ENCODE data around the gene CHTF18. TPM values are rescaled to one million over a fixed set of nuclear protein-coding genes. Genes with fewer than 3 reads are reported as not detected.

The CHTF18 gene
- total RNA-seq, 4 donors from 2014 or later: 5.0 to 17.8 (median 7.3) TPM

DNA sequence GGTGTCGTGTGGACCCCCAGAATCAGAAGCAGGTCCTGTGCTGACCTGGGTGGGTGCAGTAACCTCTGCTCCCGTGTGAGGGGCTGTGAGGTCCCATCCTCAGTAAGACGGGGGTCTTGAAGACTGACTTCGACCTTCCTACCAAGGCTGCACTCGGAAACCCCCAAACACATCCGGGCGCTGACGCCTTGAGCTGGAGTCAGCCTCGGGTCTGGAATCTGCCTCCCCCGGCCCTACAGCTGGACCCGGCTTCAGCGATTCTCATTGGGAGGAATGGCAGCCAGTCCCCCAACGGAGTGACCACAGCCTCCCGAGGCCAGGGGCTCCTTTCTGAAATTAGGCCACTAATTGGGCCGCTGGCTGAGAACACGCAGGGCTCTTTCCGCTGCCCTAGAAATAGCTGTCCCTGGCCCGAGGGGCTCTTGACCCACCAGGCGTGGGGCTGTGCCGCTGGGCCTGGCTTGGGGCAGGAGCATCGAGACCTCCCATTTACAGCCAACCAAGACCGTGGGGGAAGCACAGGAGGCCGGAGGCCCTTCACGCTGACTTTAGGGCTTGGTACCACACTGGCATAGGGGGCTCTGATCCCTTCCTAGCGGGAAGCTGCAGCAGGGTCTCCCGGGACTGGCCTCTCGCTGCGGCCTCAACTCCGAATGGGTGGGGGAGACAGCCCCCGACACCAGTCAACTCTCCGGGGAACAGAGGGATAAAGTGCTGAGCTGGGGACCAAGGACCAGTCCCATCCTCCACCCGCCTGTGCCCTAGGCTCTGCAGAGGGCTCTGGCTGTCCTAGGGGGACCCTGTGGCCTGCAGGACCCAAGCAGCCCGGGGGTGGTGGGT lies 14.7 kb downstream of the CHTF18 start:
- no peak for DNase-seq
- Histone ChIP-seq H3K27ac (no peak overlapping the region), H3K4me3 (no peak overlapping the region), H3K4me1 (peaks cover under 1 to 28% (median 2%) of the 10 kb centered on the region in 3 donors), H3K36me3 (no peaks in the 10 kb centered on the region), H3K27me3 (peaks cover 10 to 74% (median 23%) of the 10 kb centered on the region in 4 donors), H3K9me3 (no peaks in the 10 kb centered on the region)
- intact Hi-C loops (cut with DNase I): no loop called here
- 78 to 80% methylated on average over 5 to 12 of the region's 33 CpGs for WGBS, 2 donors
- TF ChIP-seq, protein P1, sequence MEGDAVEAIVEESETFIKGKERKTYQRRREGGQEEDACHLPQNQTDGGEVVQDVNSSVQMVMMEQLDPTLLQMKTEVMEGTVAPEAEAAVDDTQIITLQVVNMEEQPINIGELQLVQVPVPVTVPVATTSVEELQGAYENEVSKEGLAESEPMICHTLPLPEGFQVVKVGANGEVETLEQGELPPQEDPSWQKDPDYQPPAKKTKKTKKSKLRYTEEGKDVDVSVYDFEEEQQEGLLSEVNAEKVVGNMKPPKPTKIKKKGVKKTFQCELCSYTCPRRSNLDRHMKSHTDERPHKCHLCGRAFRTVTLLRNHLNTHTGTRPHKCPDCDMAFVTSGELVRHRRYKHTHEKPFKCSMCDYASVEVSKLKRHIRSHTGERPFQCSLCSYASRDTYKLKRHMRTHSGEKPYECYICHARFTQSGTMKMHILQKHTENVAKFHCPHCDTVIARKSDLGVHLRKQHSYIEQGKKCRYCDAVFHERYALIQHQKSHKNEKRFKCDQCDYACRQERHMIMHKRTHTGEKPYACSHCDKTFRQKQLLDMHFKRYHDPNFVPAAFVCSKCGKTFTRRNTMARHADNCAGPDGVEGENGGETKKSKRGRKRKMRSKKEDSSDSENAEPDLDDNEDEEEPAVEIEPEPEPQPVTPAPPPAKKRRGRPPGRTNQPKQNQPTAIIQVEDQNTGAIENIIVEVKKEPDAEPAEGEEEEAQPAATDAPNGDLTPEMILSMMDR (IDR thresholded peaks at IDR 0.05): no peak
- no peak for TF ChIP-seq POLR2A (IDR thresholded peaks at IDR 0.05)

DNA sequence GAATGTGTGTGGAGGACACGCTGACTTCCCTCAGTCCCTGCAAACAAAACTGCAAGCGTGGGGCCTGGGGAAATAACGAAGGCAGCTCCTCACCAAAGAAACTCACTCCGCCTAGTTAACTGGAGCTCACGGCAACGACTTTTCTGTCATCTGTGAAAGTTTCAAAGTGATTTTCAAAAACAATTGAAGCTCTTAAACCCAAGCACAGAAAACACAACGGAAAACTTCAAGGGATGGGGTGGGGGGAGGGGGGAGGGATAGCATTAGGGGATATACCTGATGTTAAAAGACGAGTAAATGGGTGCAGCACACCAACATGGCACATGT lies 15.3 kb downstream of the CHTF18 start:
- WGBS, 2 donors: 33 to 40% methylated on average over 6 to 8 of the region's 8 CpGs
- TF ChIP-seq, protein P1 (IDR thresholded peaks at IDR 0.05): no peak
- TF ChIP-seq POLR2A (IDR thresholded peaks at IDR 0.05): no peak
- Histone ChIP-seq H3K36me3 (no peaks in the 10 kb centered on the region), H3K4me3 (no peak overlapping the region), H3K27ac (no peak overlapping the region), H3K4me1 (peaks cover 3 to 33% (median 8%) of the 10 kb centered on the region in 3 donors), H3K9me3 (no peaks in the 10 kb centered on the region), H3K27me3 (peaks cover 10 to 69% (median 23%) of the 10 kb centered on the region in 4 donors)
- intact Hi-C loops (cut with DNase I): no loop called here
- DNase-seq: no peak

DNA sequence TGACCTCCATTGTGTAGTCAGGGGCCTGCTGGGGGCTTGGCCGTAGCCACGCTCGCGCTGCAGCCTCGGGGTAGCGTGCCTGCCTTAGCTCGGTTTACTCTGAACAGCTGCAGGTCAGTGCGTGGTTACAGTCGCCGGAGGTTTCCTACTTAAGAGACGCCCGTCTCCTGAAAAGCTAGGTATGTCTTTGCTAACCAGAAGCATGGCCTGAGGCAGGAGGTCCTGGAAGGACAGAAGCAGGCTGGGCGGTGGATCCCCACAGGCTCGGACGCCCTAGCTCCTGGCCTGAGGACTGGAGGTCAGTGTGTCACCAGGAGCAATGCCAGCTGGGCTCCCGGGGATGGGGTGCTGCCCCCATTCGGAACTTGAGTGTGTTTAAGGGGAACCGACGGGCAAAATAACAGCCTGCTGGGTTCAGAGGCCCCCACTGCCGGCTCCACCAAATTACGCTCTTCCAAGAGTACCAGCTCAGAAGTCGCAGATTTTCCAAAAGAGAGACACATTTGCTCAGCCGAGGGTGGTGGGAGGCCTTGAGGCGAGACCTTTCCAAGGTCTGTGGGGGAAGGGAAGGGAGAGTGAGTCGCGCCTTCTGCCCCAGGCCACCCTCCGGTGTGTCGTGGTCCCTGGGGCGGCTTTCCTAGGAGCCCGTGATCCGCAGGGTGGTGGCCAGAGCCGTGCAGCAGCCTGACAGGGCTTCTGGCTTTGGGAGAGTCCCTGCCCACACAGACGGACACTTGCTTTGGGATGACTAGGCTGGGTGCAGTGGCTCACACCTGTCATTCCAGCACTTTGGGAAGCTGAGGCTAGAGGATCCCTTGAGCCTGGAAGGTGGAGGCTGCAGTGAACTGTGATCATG lies 16.0 kb downstream of the CHTF18 start:
- no peaks in the 10 kb centered on the region for H3K36me3 ChIP-seq
- no peak for DNase-seq
- H3K4me1 ChIP-seq: peaks cover 3 to 33% (median 10%) of the 10 kb centered on the region in 3 donors
- intact Hi-C loops (cut with DNase I): no loop called here
- 43 to 44% methylated on average over 7 to 17 of the region's 33 CpGs for WGBS, 2 donors
- H3K27ac ChIP-seq: no peak overlapping the region
- TF ChIP-seq, protein P1 (IDR thresholded peaks at IDR 0.05): no peak
- no peak for TF ChIP-seq POLR2A (IDR thresholded peaks at IDR 0.05)
- H3K4me3 ChIP-seq: no peak overlapping the region
- H3K27me3 ChIP-seq: peaks cover 10 to 66% (median 20%) of the 10 kb centered on the region in 4 donors
- no peaks in the 10 kb centered on the region for H3K9me3 ChIP-seq

GRCh38 chr16:805474-805873 lies 17.1 kb downstream of the CHTF18 start:
- no peak for DNase-seq
- TF ChIP-seq, protein P1 (IDR thresholded peaks at IDR 0.05): no peak
- no peak for TF ChIP-seq POLR2A (IDR thresholded peaks at IDR 0.05)
- Histone ChIP-seq H3K27ac (no peak overlapping the region), H3K9me3 (no peaks in the 10 kb centered on the region), H3K27me3 (peaks cover 7 to 63% (median 13%) of the 10 kb centered on the region in 4 donors), H3K4me1 (peaks cover 3 to 25% (median 10%) of the 10 kb centered on the region in 3 donors), H3K4me3 (no peak overlapping the region), H3K36me3 (no peaks in the 10 kb centered on the region)
- intact Hi-C loops (cut with DNase I): no loop called here
- WGBS, 2 donors: 64 to 66% methylated on average over 4 to 7 of the region's 17 CpGs

Data from esophagus squamous epithelium (tissue), 5 donors.